GM21619 (cell line): ENCODE data around the gene CEP83.
"Not testable (repeated sequence)": the region's sequence is repeated elsewhere in the genome, so short reads cannot be mapped to it uniquely, and the experiment has no call there.

Experiments used
- ATAC-seq: cut with Tn5 transposase; IDR thresholded peaks from one replicate; pipeline ENCODE4 v1.9.1; 2021; ENCODE audit not compliant: unreplicated experiment

CEP83 gene

DNA sequence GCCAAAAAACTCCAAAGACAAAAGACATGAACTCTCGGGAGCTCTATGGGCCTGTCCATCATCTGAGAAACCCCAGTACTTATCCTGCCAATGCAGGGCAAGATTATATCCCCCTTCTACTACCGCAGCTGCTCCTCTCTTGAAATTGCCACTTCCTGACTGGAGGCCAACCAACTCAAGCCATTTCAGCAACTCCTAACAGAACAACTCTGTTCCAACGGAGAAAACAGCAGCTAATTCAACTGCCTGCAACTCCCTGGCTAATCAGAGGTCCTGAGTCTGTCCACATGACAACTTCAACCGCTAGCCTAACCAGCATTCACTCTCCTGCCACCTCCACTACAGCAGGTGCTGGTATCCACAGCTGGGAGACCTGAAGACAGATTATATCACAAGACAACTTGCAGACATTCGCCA is 24.1 kb downstream of the CEP83 start:
- no peak for ATAC-seq

DNA sequence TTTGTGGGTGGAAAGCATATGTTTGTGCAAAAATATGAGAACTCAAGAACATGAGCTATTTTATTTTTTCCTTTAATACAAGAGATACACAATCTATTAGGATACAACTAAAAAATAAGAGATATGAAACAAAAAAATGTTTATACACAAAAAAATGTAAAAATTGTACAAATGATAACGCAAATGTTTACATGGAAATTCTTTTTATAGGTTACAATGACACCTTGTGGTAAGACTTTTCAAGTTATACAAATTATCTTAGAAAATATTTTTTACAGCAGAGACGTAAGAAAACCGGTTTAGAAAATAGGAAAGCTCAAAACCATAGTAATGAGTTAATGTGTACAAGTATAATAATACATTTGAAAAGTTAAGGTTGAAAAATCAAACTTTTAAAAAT is 25.5 kb downstream of the CEP83 start:
- ATAC-seq, result no peak

DNA sequence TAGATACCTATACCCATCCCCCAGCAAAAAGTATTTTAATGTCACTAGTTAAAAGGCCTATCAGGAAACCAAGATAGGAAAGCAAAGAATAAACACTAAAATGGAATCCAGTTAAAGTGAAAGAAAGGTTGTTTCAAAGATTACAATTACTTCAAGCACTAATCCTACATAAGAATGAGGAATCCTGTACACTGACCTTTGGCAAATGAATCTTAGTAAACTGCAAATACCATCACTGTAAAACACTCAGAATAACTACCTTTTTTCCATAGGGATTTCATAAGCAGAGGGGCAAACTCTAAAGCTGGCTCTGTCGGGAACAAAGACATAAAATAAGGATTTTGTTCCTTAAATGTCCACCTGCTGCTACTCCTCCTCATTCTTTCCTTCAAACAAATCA is 25.9 kb downstream of the CEP83 start:
- no peak for ATAC-seq

DNA sequence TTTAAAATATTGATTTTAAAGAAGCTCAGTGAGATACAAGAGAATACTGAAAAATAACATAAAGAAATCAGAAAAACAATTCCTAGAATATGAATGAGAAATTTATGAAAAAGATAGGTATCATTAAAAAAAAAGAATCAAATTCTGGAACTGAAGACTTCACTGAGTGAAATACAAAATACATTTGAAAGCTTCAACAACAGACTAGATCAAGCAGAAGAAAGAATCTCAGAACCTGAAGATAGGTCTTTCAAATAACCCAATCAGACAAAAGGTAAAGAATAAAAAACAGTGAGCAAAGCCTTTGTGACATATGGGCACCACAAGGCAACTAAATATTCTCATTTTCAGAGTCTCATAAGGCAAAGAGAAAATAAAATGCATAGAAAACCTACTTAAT is 29.4 kb downstream of the CEP83 start:
- no peak for ATAC-seq

DNA sequence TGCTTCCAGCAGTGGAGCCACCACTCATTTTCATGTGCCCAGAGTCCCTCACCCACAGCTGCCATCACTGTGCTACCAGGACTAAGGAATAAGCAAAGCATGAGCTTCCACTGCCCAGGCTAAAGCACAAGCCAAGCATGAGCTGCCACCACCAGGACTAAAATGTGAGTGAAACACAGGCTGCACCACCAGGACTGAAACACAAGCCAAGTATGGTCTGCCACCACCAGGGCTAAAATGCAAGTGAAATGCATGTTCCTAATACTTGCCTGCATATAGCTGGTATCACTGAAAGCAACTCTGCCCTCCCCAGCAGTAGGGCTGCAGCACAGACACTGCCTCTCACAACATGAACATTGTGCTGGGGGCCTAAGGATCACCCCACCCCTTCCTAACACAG is 30.0 kb downstream of the CEP83 start:
- ATAC-seq, result no peak

DNA sequence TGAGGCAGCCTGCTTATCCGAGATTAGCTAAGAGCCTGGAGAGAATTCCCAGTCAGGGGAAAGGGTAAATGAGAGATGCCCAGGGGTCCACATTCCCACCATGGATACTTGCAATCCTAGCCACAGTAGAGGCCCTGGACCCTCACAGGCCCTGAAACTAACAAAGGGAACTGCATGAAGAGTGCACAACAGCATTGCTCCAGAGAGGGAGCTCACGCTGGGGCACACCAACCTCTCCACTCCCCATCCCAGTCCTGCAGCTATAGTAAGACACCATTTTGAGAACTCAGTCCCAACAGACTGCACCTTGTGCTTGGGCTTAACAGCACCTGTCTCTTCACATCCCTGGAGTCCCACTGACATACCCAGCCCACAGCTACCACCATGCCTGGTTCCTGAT is 30.5 kb downstream of the CEP83 start:
- no peak for ATAC-seq

DNA sequence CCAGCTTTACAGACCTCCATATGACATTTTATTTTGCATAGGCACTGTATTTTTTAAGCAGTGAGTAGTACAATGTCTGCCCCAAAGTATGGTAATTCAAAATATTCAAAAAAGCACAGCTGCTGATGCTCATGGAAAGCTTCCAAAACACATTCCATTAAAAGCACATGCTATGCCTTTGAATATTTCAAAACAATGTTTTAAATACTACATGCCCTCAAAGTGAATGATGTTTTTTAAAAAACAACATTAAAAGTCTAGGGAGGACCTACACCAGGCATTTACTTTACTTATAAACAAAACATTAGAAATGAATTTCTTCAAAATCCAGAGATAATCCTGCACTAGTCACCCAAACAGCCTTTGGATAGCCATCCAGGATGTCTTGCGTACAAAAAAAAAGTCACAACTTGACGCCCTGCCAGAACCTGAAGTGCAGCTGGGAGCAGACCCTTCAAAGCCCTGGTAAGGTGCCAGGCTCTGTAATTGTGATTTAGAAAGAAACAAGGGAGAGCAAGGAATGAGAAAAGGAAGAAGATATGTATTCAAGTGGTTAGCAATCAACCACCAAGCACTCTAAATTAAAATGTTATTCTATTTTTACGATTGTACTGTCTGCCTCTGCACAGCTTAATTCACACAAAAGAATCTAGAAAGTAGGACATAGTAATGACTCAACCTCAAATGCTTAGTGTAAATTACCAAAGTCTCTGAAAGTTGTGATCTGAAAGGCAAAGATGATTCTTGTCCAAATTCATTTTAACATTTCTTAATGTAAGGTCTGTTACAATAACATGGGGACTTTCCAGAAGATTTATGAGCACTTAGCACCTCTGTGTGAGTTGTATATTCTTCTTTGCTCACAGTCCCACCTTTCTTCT is 31.9 kb downstream of the CEP83 start:
- ATAC-seq, result no peak

DNA sequence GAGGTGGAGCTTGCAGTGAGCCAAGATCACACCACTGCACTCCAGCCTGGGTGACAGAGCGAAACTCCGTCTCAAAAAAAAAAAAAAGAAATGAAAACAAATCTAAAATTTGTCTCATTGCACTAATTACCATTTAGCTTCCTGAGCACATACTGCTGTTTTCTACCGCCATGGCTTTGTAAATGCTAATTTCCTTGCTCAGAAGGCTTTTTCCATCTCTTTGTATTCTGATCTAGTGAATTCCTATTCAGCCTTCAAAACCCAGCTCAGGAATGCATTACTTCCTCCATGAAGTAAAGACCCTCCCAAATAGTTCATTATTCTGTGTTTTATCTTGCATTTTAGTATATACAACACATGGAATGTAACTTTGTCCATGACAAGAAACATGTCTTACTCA is 33.6 kb downstream of the CEP83 start:
- ATAC-seq, result no peak

DNA sequence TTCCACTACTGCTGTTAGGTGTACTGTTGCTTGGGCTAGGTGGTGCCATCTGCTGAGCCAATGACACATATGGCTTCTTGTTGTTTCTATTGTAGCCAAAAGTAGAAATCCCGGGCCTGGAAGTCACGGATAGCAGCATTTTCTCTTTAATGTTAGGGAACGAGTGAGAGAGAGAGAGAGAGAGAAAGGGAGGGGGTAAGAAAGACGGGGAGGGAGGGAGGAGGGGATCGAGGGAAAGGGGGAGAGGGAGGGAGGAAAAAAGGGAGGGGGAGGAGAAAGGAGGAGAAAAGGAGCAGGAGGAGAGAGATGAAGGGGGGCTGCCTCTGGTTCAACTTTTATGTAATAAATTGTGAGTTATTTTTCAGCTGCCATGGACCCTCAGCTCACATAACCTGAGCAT is 34.8 kb downstream of the CEP83 start:
- ATAC-seq, result not testable (repeated sequence)

DNA sequence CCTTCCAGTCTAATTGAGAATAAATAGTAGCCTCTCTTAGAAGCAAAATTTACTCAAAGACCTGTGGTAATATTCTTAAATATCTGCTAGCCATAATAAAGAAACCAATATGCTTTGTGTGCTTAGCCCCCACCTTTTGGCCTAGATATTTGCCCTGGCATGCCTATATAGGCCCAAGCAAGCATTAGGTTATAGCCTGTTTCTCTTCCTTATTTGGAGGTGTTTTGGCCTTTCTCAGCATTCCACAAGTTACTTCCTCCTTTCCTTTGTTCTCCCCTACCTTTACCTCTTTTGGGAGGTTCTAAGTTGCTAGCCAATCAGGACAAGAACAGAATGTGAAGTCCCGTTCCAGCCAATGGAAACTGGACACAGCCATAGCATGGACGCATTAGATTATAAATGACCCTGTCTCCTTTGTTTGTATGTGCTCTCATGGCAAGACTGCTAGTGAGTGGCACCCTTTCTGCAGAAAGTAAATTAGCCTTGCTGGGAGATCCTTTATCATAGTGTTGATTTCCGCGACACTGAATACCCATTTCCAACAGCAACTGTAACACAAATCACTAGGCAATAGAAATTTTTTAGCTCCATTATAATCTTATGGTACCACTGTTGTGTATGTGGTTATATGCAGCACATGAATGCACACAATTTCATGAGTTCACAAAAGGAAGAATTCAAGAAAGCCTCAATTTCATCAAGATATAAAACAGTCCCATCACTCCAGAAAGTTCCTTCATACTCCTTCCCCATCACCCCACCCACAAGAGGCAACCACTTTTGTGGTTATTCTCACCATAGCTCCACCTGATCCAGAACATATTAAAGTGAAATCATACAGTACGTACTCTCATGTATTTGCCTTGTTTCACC is 37.6 kb downstream of the CEP83 start:
- ATAC-seq, result no peak

DNA sequence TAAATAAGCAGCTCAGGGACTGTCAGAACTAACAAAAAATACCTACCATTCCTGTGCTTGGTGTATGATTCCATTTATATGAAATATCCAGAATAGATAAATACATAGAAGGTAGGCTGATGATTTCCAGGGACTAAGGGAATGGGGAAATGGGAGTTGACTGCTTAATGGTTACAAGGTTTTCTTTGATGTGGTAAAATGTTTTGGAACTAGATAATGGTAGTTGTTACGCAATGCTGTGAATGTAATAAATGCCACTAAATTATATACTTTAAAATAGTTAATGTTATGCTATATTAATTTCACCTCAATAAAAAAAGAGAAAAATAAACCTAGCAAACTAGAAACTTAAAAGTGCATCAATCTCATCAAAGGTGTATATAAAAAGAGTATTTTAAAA is 41.1 kb downstream of the CEP83 start:
- ATAC-seq, result no peak

DNA sequence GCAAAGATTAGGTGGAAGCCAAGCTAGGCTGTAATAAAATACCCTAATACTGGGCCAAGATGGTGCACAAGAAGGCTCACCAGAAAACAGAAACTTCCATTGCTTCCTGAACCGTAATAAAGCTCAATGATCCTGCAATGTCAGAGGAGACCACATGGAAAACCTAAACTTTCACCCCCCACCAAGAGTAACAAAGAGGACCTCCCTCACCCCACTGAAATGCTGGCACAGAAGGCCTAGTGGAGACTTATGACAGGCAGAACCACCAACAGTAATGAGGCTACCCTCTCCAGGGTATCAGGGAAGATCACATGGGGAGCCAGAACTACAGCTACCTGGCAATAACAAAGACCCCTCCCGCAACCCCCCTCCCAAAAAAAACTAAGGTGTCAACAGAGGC is 43.1 kb downstream of the CEP83 start:
- no peak for ATAC-seq

DNA sequence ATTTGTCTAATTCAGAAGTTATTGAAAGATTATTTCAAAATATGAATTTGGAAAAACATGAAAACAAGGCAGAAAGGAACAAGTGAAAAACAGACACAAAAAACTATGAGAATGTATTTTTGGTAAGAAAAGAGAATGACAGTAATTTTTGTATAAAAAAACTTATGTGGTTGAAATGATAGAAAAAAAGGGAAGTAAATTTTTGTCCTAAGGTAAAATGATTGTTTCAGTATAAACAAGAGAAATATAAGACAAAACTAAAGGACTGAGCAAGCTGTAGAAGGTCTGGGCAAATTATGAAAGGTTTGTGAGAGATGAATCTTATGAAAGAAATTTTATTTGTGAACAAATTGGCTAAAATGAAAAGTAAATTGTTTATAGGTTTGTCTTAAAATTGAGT is 44.6 kb downstream of the CEP83 start:
- ATAC-seq, result no peak

DNA sequence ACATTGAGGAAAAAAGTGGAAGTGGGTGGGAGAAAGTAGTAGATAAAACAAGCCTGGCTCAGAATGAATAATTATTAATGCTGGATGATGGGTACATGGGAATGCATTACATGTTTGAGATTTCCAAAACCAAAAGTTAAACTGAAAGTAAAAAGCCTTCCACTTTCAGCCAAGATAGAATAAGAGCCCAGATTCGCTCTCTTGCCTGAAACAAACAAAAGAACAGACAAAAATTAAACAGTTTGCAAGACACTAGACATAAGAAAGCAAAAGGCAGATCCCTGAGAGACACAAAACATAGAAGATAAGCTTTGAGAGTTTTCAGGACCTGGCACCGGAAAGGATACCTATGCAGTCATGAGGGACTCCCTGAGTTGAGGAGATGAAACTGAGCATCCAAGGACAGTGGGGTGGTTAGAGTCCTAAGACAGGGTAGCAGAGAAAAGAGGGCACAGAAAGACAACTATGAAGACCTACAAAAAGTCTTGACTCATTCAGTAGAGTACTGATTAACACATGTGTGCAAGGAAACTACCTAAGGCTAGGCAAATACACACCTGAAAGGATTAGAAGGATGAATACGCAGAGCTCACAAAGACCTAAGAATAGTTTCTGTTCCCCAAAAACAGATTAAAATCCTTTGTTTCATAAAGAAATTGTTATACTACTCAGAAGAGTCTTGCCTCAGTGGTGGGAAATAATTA is 54.1 kb downstream of the CEP83 start:
- ATAC-seq, result peak; percentile 86

DNA sequence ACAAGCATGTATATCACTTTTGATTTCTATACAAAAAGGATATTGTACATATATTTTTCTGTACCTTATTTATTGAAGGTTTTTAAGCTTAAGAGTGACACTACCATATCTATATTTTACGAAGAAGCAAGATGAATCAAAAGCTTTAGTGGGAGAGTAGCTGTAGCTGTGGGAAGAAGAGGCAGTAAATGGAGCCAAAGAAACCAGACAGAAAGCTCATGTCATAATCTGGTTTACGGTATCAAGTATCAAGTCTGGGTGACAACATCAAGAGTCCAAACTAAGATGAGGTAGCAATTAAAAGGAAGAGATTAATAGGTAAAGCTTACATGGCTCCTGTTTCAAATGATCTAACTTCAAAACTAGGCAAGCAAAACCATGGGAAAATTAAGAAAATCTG is 54.8 kb downstream of the CEP83 start:
- ATAC-seq, result no peak

DNA sequence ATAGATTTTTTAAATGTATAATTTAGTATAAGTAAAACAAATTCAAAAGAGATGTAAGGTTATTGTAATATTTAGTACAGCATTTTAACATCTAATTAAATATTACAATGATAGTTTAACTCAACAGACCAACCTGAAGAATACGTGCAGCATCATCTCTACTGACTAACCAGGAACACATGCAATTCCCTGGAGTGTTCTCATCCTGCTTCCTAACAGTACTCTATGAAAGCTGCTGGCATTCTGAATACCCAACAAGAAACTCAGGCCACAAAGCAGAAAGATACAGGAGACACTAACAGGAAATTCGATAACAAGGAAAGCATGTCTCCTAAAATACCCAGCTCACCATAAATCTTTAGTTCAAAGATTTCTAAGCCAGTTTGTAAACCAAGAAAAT is 58.3 kb downstream of the CEP83 start:
- ATAC-seq, result no peak

DNA sequence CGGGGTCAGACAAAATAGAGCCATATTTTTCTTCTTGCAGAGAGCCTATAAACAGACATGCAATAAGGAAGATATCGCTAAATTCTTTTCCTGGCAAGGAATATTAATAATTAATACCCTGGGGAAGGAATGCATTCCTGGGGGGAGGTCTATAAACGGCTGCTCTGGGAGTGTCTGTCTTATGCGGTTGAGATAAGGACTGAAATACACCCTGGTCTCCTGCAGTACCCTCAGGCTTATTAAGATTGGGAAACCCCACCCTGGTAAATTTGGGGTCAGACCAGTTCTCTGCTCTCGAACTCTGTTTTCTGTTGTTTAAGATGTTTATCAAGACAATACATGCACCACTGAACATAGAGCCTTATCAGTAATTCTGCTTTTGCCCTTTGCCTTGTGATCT is 61.0 kb downstream of the CEP83 start:
- not testable (repeated sequence) for ATAC-seq

DNA sequence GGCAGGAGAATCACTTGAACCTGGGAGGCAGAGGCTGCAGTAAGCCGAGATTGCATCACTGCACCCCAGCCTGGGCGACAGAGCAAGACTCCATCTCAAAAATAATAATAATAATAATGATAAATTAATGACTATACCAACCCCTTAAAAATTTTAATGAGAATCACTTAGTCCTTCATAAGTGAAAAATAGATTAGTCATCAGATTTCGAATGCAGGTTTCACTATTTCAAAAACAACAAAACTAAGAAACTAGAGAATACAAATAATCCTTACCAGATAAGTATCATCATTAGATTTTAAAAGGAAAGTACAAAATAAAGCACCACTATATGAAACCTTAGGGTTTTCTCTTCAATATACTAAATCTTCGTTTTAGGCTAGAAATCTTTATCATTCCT is 62.3 kb downstream of the CEP83 start:
- ATAC-seq, result no peak

DNA sequence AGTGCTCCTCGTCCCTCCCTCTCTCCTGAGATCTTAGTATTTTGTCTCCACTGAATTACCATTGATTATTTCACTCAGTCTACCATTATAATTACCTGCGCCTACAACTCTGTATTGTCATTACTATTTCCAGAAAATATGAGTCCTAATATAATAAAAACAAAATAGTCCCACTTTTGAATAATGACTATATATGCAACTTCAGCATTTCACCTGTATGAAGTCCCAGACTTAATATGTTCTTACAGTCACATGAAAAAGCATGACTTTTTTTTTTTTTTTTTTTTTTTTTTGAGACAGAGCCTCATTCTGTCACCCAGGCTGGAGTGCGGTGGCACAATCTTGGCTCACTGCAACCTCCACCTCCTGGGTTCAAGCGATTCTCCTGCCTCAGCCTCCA is 63.7 kb downstream of the CEP83 start:
- ATAC-seq, result not testable (repeated sequence)

DNA sequence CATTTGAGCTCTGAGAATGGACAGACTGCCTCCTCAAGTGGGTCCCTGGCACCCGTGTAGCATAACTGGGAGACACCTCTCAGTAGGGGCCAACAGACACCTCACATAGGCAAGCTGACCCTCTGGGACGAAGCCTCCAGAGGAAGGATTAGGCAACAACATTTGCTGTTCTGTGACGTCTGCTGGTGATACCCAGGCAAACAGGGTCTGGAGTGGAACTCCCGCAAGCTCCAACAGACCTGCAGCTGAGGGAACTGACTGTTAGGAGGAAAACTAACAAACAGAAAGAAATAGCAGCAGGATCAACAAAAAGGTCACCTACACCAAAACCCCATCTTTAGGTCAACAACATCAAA is 69.6 kb downstream of the CEP83 start:
- ATAC-seq, result no peak

DNA sequence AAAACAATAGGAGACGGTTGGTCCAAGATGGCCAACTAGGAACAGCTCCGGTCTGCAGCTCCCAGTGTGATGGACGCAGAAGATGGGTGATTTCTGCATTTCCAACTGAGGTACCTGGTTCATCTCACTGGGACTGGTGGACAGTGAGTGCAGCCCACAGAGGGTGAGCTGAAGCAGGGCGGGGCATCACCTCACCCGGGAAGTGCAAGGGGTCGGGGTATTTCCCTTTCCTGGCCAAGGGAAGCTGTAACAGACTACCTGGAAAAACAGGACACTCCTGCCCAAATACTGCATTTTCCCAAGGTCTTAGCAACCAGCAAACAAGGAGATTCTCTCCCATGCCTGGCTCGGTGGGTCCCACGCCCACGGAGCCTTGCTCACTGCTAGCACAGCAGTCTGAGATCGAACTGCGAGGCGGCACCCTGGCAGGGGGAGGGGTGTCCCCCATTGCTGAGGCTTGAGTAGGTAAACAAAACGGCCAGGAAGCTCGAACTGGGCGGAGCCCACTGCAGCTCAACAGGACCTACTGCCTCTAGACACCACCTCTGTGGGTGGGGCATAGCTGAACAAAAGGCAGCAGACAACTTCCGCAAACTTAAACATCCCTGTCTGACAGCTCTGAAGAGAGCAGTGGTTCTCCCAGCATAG is 70.1 kb downstream of the CEP83 start:
- not testable (repeated sequence) for ATAC-seq
